Measurements from ENCODE around the gene SLC9A8.
"Not testable (repeated sequence)": the region's sequence is repeated elsewhere in the genome, so short reads cannot be mapped to it uniquely, and the experiment has no call there.

SLC9A8 gene

GRCh38 chr20:49786668-49787370 lies 25.8 kb upstream of the SLC9A8 start:
- no peak for DNase-seq (ENCODE audit: low spot score)

- no peak for DNase-seq (ENCODE audit: low spot score)
Measured at GRCh38 chr20:49787371-49788357, 25.0 kb upstream of the SLC9A8 start.

GRCh38 chr20:49790077-49790798 lies 22.4 kb upstream of the SLC9A8 start:
- no peak for DNase-seq (ENCODE audit: low spot score)

GRCh38 chr20:49791165-49791564 lies 21.5 kb upstream of the SLC9A8 start:
- DNase-seq (ENCODE audit: low spot score) = no peak

GRCh38 chr20:49792006-49792405 lies 20.6 kb upstream of the SLC9A8 start:
- no peak for DNase-seq (ENCODE audit: low spot score)

GRCh38 chr20:49792611-49793010 lies 20.0 kb upstream of the SLC9A8 start:
- no peak for DNase-seq (ENCODE audit: low spot score)

- no peak for DNase-seq (ENCODE audit: low spot score)
Measured at GRCh38 chr20:49794336-49795134, 18.1 kb upstream of the SLC9A8 start.

- no peak for DNase-seq (ENCODE audit: low spot score)
Measured at GRCh38 chr20:49795135-49795424, 17.5 kb upstream of the SLC9A8 start.

GRCh38 chr20:49796600-49797343 lies 15.9 kb upstream of the SLC9A8 start:
- DNase-seq (ENCODE audit: low spot score) = no peak

- DNase-seq (ENCODE audit: low spot score) = no peak
Measured at GRCh38 chr20:49797344-49797615, 15.3 kb upstream of the SLC9A8 start.

GRCh38 chr20:49798718-49799117 lies 13.9 kb upstream of the SLC9A8 start:
- no peak for DNase-seq (ENCODE audit: low spot score)

GRCh38 chr20:49799698-49800097 lies 12.9 kb upstream of the SLC9A8 start:
- DNase-seq (ENCODE audit: low spot score) = no peak

- no peak for DNase-seq (ENCODE audit: low spot score)
Measured at GRCh38 chr20:49803418-49803817, 9.2 kb upstream of the SLC9A8 start.

GRCh38 chr20:49804364-49804763 lies 8.3 kb upstream of the SLC9A8 start:
- DNase-seq (ENCODE audit: low spot score) = no peak

GRCh38 chr20:49805224-49805876 lies 7.3 kb upstream of the SLC9A8 start:
- not testable (repeated sequence) for DNase-seq (ENCODE audit: low spot score)

GRCh38 chr20:49808753-49809152 lies 3.9 kb upstream of the SLC9A8 start:
- no peak for DNase-seq (ENCODE audit: low spot score)

GRCh38 chr20:49809803-49810359 lies 2.7 kb upstream of the SLC9A8 start:
- DNase-seq (ENCODE audit: low spot score) = no peak

- DNase-seq (ENCODE audit: low spot score) = no peak
Measured at GRCh38 chr20:49810491-49811190, 2.0 kb upstream of the SLC9A8 start.

- no peak for DNase-seq (ENCODE audit: low spot score)
Measured at GRCh38 chr20:49811825-49812506, 662 bp upstream of the SLC9A8 start.
